Measurements from ENCODE around the gene SLAMF1.
A peak's percentile ranks its signal among the peaks of the same experiment; 100 is the strongest.
"Not testable (repeated sequence)": the region's sequence is repeated elsewhere in the genome, so short reads cannot be mapped to it uniquely, and the experiment has no call there.

The SLAMF1 gene

GRCh38 chr1:160646711-160647328 is at the start of gene SLAMF1:
Gene SLAMF1 (minus strand): TSS chr1:160647044. CDS start chr1:160646945, 99 bp downstream.
- no peak for DNase-seq (ENCODE audit: low spot score)

GRCh38 chr1:160692390-160692789 is 45.5 kb upstream of the SLAMF1 start:
- not testable (repeated sequence) for DNase-seq (ENCODE audit: low spot score)

GRCh38 chr1:160685266-160685665 is 38.4 kb upstream of the SLAMF1 start:
- DNase-seq (ENCODE audit: low spot score) = no peak

GRCh38 chr1:160682983-160683865 is 36.4 kb upstream of the SLAMF1 start:
- no peak for DNase-seq (ENCODE audit: low spot score)

- no peak for DNase-seq (ENCODE audit: low spot score)
Observed at GRCh38 chr1:160681891-160682140, 35.0 kb upstream of the SLAMF1 start.

- peak; percentile 50 for DNase-seq (ENCODE audit: low spot score)
Observed at GRCh38 chr1:160681066-160681890, 34.4 kb upstream of the SLAMF1 start.

- DNase-seq (ENCODE audit: low spot score) = no peak
Observed at GRCh38 chr1:160680399-160680798, 33.6 kb upstream of the SLAMF1 start.

- DNase-seq (ENCODE audit: low spot score) = no peak
Observed at GRCh38 chr1:160679893-160680292, 33.0 kb upstream of the SLAMF1 start.

- DNase-seq (ENCODE audit: low spot score) = no peak
Observed at GRCh38 chr1:160676869-160677597, 30.2 kb upstream of the SLAMF1 start.

- DNase-seq (ENCODE audit: low spot score) = peak; percentile 42
Observed at GRCh38 chr1:160675641-160676410, 29.0 kb upstream of the SLAMF1 start.

- no peak for DNase-seq (ENCODE audit: low spot score)
Observed at GRCh38 chr1:160674415-160674814, 27.6 kb upstream of the SLAMF1 start.

- DNase-seq (ENCODE audit: low spot score) = no peak
Observed at GRCh38 chr1:160672789-160673695, 26.2 kb upstream of the SLAMF1 start.

- DNase-seq (ENCODE audit: low spot score) = no peak
Observed at GRCh38 chr1:160671603-160672517, 25.0 kb upstream of the SLAMF1 start.

GRCh38 chr1:160670701-160671100 is 23.9 kb upstream of the SLAMF1 start:
- DNase-seq (ENCODE audit: low spot score) = no peak

- no peak for DNase-seq (ENCODE audit: low spot score)
Observed at GRCh38 chr1:160669802-160670201, 23.0 kb upstream of the SLAMF1 start.

- DNase-seq (ENCODE audit: low spot score) = no peak
Observed at GRCh38 chr1:160669276-160669675, 22.4 kb upstream of the SLAMF1 start.

- no peak for DNase-seq (ENCODE audit: low spot score)
Observed at GRCh38 chr1:160667896-160668295, 21.1 kb upstream of the SLAMF1 start.

GRCh38 chr1:160666079-160666442 is 19.2 kb upstream of the SLAMF1 start:
- no peak for DNase-seq (ENCODE audit: low spot score)

Measured in hematopoietic multipotent progenitor cell treated with erythropoietin and hydrocortisone succinate and interleukin-3 and kit ligand, for 15 days (in vitro differentiated cells).